GM23338 (cell line): ENCODE results near the gene TMED3.

Source experiments
- CREB1 ChIP-seq: fragments of 250-450 bp; sonication (Bioruptor Pico); IDR thresholded peaks from 2 replicates; pipeline ENCODE4 v1.5.0; 2020; ENCODE audit warnings: low read depth, mild to moderate bottlenecking, moderate library complexity
- EZH2 ChIP-seq: fragments of 200-600 bp; sonication (generic); IDR thresholded peaks from one replicate; pipeline ENCODE4 v1.8.0; 2017; ENCODE audit warnings: antibody characterized with exemption, mild to moderate bottlenecking, low read depth; ENCODE audit not compliant: unreplicated experiment
- EZH2phosphoT487 ChIP-seq: fragments of 200-600 bp; sonication (generic); IDR thresholded peaks from one replicate; pipeline ENCODE4 v1.8.1; 2018; ENCODE audit warnings: antibody characterized with exemption; ENCODE audit not compliant: unreplicated experiment
- JUNB ChIP-seq: IDR thresholded peaks from one replicate; pipeline ENCODE4 v1.6.1; 2016; ENCODE audit warnings: antibody characterized with exemption; ENCODE audit not compliant: unreplicated experiment
- POLR2AphosphoS5 ChIP-seq: IDR thresholded peaks from 2 replicates; pipeline ENCODE4 v1.6.1; 2016; ENCODE audit warnings: antibody characterized with exemption, low read depth
- ZNF114 ChIP-seq: fragments of 250-450 bp; sonication (Bioruptor Pico); IDR thresholded peaks from 2 replicates; pipeline ENCODE4 v1.5.0; 2020; ENCODE audit warnings: mild to moderate bottlenecking, moderate library complexity
- TF ChIP-seq, protein P1 (sequence below), 2 experiments: fragments of 200-600 bp in 1 of 2; sonication (generic) in 1 of 2; conservative IDR thresholded peaks; 2 replicates each; pipeline versions ENCODE4 v1.5.1 to v1.6.1; 2016 to 2017; ENCODE audit warnings: antibody characterized with exemption in 2 of 2, low read depth in 2 of 2, mild to moderate bottlenecking in 2 of 2, moderate library complexity in 1 of 2
- TF ChIP-seq, protein P2 (sequence below): IDR thresholded peaks from one replicate; pipeline ENCODE4 v1.6.1; 2018; ENCODE audit warnings: antibody characterized with exemption; ENCODE audit not compliant: unreplicated experiment

DNA sequence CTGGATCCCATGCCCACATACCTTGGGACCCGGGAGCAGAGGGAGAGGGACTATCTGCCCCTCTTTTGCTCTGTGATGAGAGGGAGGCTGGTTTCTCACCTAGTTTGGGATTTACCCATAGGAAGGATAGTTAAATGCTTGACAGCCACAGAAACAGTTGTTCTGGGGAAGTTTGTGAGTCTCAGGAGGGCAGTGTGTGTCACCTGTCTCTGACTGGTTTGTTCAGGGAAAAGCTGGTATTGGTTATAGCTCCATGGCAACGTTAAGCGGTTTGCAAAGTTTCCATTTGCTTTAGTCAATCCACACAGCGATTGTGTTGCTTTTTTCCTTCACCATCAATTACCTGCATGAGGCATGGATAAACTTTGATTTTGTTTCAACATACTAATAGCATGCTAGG is 3.7 kb upstream of the TMED3 start:
- no peak for TF ChIP-seq POLR2AphosphoS5
- TF ChIP-seq, protein P1, sequence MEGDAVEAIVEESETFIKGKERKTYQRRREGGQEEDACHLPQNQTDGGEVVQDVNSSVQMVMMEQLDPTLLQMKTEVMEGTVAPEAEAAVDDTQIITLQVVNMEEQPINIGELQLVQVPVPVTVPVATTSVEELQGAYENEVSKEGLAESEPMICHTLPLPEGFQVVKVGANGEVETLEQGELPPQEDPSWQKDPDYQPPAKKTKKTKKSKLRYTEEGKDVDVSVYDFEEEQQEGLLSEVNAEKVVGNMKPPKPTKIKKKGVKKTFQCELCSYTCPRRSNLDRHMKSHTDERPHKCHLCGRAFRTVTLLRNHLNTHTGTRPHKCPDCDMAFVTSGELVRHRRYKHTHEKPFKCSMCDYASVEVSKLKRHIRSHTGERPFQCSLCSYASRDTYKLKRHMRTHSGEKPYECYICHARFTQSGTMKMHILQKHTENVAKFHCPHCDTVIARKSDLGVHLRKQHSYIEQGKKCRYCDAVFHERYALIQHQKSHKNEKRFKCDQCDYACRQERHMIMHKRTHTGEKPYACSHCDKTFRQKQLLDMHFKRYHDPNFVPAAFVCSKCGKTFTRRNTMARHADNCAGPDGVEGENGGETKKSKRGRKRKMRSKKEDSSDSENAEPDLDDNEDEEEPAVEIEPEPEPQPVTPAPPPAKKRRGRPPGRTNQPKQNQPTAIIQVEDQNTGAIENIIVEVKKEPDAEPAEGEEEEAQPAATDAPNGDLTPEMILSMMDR (conservative IDR thresholded peaks at IDR 0.05; ENCODE audit: low read depth in 2 of 2), result no peak
- TF ChIP-seq EZH2phosphoT487, result no peak
- TF ChIP-seq EZH2, result no peak
- TF ChIP-seq ZNF114 (CRISPR knock-in tag), result no peak
- TF ChIP-seq, protein P2, sequence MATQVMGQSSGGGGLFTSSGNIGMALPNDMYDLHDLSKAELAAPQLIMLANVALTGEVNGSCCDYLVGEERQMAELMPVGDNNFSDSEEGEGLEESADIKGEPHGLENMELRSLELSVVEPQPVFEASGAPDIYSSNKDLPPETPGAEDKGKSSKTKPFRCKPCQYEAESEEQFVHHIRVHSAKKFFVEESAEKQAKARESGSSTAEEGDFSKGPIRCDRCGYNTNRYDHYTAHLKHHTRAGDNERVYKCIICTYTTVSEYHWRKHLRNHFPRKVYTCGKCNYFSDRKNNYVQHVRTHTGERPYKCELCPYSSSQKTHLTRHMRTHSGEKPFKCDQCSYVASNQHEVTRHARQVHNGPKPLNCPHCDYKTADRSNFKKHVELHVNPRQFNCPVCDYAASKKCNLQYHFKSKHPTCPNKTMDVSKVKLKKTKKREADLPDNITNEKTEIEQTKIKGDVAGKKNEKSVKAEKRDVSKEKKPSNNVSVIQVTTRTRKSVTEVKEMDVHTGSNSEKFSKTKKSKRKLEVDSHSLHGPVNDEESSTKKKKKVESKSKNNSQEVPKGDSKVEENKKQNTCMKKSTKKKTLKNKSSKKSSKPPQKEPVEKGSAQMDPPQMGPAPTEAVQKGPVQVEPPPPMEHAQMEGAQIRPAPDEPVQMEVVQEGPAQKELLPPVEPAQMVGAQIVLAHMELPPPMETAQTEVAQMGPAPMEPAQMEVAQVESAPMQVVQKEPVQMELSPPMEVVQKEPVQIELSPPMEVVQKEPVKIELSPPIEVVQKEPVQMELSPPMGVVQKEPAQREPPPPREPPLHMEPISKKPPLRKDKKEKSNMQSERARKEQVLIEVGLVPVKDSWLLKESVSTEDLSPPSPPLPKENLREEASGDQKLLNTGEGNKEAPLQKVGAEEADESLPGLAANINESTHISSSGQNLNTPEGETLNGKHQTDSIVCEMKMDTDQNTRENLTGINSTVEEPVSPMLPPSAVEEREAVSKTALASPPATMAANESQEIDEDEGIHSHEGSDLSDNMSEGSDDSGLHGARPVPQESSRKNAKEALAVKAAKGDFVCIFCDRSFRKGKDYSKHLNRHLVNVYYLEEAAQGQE, result no peak
- TF ChIP-seq CREB1 (CRISPR knock-in tag), result no peak
- no peak for TF ChIP-seq JUNB
